OCI-LY1 (cell line): ENCODE measurements around the gene C8G.
A peak's percentile ranks its signal among the peaks of the same experiment; 100 is the strongest.

ENCODE experiments used
- EZH2 ChIP-seq: fragments of 200-600 bp; sonication (generic), shearing (Covaris generic); IDR thresholded peaks from 2 replicates; pipeline ENCODE4 v1.8.0; 2017; ENCODE audit warnings: borderline replicate concordance, mixed run types, mild to moderate bottlenecking, antibody characterized with exemption, low read length, moderate library complexity, mixed read lengths
- TF ChIP-seq, protein P1 (sequence below): fragments of 200-600 bp; sonication (generic), shearing (Covaris generic); IDR thresholded peaks from 2 replicates; pipeline ENCODE4 v1.5.1; 2017; ENCODE audit warnings: mild to moderate bottlenecking, antibody characterized with exemption, low read length, moderate library complexity, mixed read lengths

- TF ChIP-seq, protein P1, sequence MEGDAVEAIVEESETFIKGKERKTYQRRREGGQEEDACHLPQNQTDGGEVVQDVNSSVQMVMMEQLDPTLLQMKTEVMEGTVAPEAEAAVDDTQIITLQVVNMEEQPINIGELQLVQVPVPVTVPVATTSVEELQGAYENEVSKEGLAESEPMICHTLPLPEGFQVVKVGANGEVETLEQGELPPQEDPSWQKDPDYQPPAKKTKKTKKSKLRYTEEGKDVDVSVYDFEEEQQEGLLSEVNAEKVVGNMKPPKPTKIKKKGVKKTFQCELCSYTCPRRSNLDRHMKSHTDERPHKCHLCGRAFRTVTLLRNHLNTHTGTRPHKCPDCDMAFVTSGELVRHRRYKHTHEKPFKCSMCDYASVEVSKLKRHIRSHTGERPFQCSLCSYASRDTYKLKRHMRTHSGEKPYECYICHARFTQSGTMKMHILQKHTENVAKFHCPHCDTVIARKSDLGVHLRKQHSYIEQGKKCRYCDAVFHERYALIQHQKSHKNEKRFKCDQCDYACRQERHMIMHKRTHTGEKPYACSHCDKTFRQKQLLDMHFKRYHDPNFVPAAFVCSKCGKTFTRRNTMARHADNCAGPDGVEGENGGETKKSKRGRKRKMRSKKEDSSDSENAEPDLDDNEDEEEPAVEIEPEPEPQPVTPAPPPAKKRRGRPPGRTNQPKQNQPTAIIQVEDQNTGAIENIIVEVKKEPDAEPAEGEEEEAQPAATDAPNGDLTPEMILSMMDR: peak; percentile 8; the same call in 1 of the 2 replicates
- TF ChIP-seq EZH2: no peak
Measured at GRCh38 chr9:136943291-136944211, 1.5 kb upstream of the C8G start.
